ENCODE results near the gene YIPF1. TPM values are rescaled to one million over a fixed set of nuclear protein-coding genes. Genes with fewer than 3 reads are reported as not detected.

YIPF1 gene
- total RNA-seq, 1 donor from 2014 or later = 41.2 TPM

GRCh38 chr1:53804791-53805505, 84.6 kb downstream of the YIPF1 start:
- no peaks in the 10 kb centered on the region for H3F3A ChIP-seq (ENCODE audit: low read depth)
- peaks cover 26% of the 10 kb centered on the region for H3K36me3 Mint-ChIP-seq
- H3K9me3 ChIP-seq (ENCODE audit: low read depth) = no peaks in the 10 kb centered on the region
- no peaks in the 10 kb centered on the region for H4K20me1 ChIP-seq (ENCODE audit: low read depth)
- H2AFZ ChIP-seq (replicated peaks) = no peak overlapping the region
- no peak overlapping the region for H3K4me2 ChIP-seq
- H3K4me1 Mint-ChIP-seq = no peaks in the 10 kb centered on the region
- no peaks in the 10 kb centered on the region for H3K27me3 ChIP-seq
- H3K4me3 ChIP-seq = no peak overlapping the region
- no peak overlapping the region for H3K27ac ChIP-seq
- no peak overlapping the region for H3K4me3 Mint-ChIP-seq
- no peak for TF ChIP-seq EZH2 (IDR thresholded peaks at IDR 0.05)
- TF ChIP-seq EZH2phosphoT487 (IDR thresholded peaks at IDR 0.05) = no peak
- no peak for TF ChIP-seq CTCF (IDR thresholded peaks at IDR 0.05)
- H3K36me3 ChIP-seq = peaks cover 10% of the 10 kb centered on the region
- no peak overlapping the region for H3K27ac Mint-ChIP-seq
- no peaks in the 10 kb centered on the region for H3K9me3 Mint-ChIP-seq
- H3K9ac ChIP-seq = no peak overlapping the region
- H3K79me2 ChIP-seq (ENCODE audit: low read depth) = no peaks in the 10 kb centered on the region
- no peaks in the 10 kb centered on the region for H3K27me3 Mint-ChIP-seq (ENCODE audit: insufficient read depth, low read depth)
- DNase-seq (ENCODE audit: low spot score) = no peak
- no peaks in the 10 kb centered on the region for H3K4me1 ChIP-seq

GRCh38 chr1:53804181-53804580, 85.4 kb downstream of the YIPF1 start:
- H3K4me1 Mint-ChIP-seq = no peaks in the 10 kb centered on the region
- H2AFZ ChIP-seq (replicated peaks) = no peak overlapping the region
- peaks cover 29% of the 10 kb centered on the region for H3K36me3 Mint-ChIP-seq
- no peaks in the 10 kb centered on the region for H3F3A ChIP-seq (ENCODE audit: low read depth)
- H3K9me3 ChIP-seq (ENCODE audit: low read depth) = no peaks in the 10 kb centered on the region
- H3K9me3 Mint-ChIP-seq = no peaks in the 10 kb centered on the region
- H3K36me3 ChIP-seq = peaks cover 10% of the 10 kb centered on the region
- no peak overlapping the region for H3K9ac ChIP-seq
- H3K4me1 ChIP-seq = no peaks in the 10 kb centered on the region
- no peaks in the 10 kb centered on the region for H4K20me1 ChIP-seq (ENCODE audit: low read depth)
- H3K27me3 ChIP-seq = no peaks in the 10 kb centered on the region
- H3K4me2 ChIP-seq = no peak overlapping the region
- H3K27ac Mint-ChIP-seq = no peak overlapping the region
- H3K27me3 Mint-ChIP-seq (ENCODE audit: insufficient read depth, low read depth) = no peaks in the 10 kb centered on the region
- no peak overlapping the region for H3K4me3 Mint-ChIP-seq
- no peaks in the 10 kb centered on the region for H3K79me2 ChIP-seq (ENCODE audit: low read depth)
- no peak for DNase-seq (ENCODE audit: low spot score)
- no peak for TF ChIP-seq EZH2phosphoT487 (IDR thresholded peaks at IDR 0.05)
- no peak overlapping the region for H3K27ac ChIP-seq
- no peak overlapping the region for H3K4me3 ChIP-seq

Small RNAs within 50 kb of the gene (small RNA-seq; reads per million reads assigned to genes)
- gene AL049745.1 = not detected

Other genes starting within 250 kb of the YIPF1 start
- not detected in 2 replicates for gene GLIS1, start 150.6 kb downstream of the YIPF1 start, total RNA-seq (ENCODE audit: low replicate concordance)
- 63.6 and 94.3 TPM in 2 replicates for gene NDC1, start 51.5 kb downstream of the YIPF1 start, total RNA-seq (ENCODE audit: low replicate concordance)
- gene DIO1, start 4.4 kb upstream of the YIPF1 start, total RNA-seq (ENCODE audit: low replicate concordance) = not detected in 2 replicates
- 48.4 and 54.0 TPM in 2 replicates for gene IFT25, start 55.9 kb upstream of the YIPF1 start, total RNA-seq (ENCODE audit: low replicate concordance)
- 69.1 and 74.5 TPM in 2 replicates for gene LRRC42, start 56.6 kb upstream of the YIPF1 start, total RNA-seq (ENCODE audit: low replicate concordance)
- not detected in 2 replicates for gene LDLRAD1, start 128.4 kb upstream of the YIPF1 start, total RNA-seq (ENCODE audit: low replicate concordance)
- gene TMEM59, start 163.4 kb upstream of the YIPF1 start, total RNA-seq (ENCODE audit: low replicate concordance) = 125 and 139 TPM in 2 replicates
- gene TCEANC2, start 163.8 kb upstream of the YIPF1 start, total RNA-seq (ENCODE audit: low replicate concordance) = 8.8 and 11.6 TPM in 2 replicates